Dermis microvascular lymphatic vessel endothelial cell (primary cell): ENCODE results near the gene HDAC4. TPM values are rescaled to one million over a fixed set of nuclear protein-coding genes. Genes with fewer than 3 reads are reported as not detected.

Experiments
- DNase-seq, 2 donors: peaks; one replicate each; pipeline versions ENCODE4 v3.0.0 to v3.0.0-alpha.2; 2010; ENCODE audit warnings: low read depth in 2 of 2
- total RNA-seq: library from RNA; depleted of rRNA; stranded (reverse); fragments of >200 nt; gene quantifications from 2 replicates; pipeline ENCODE4 v1.2.1, GENCODE V29; 2014

Gene HDAC4
- total RNA-seq, 1 donor from 2014 or later: 10.4 TPM

- DNase-seq: no peak
Measured at GRCh38 chr2:239112127-239112774, 288.6 kb downstream of the HDAC4 start.

GRCh38 chr2:239111401-239112100, 289.3 kb downstream of the HDAC4 start:
- no peak for DNase-seq

DNA sequence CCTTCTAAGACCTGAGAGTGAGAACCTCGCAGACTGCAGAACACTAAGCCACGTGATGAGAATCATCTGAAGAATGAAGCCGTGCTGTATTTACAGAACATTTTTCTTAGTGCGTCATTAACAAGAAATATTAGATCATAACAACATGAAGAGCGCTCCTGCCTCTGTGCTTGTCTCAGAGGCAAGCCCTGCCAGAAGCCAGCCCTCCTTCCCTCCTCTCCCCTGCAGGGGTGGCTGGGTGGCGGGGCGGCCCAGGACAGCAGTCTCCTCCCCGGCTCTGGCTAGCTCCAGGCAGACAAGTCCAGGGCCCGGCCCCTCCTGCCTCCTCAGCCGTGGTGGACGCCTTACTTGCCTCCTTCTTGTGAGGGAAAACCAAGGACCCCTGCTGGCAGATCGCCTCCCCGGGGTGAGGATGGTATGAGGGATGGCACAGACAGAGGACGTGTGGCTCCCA, 290.2 kb downstream of the HDAC4 start:
- no peak for DNase-seq

- DNase-seq: no peak
Measured at GRCh38 chr2:239109928-239110545, 290.8 kb downstream of the HDAC4 start.

- no peak for DNase-seq
Measured at GRCh38 chr2:239109041-239109927, 291.5 kb downstream of the HDAC4 start.

- no peak for DNase-seq
Measured at GRCh38 chr2:239108459-239108858, 292.4 kb downstream of the HDAC4 start.

DNA sequence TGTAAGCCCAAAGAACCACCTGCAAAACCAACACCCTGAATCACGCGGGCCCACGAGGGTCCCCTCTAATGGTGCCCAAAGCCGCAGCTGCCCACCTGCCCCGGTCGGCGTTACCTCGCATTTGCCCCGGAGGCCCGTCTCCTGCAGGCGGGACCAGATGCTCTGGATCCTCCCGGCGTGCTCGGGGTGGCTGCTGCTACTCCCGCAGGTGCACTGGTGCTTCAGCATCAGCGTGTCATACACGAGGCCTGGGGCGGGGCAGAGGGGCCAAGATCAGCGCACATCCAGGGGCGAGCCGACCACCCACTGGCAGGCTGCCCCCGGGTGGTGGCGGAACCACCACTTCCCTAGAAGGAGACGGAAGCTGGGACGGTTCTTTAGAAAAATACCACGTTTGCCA, 292.9 kb downstream of the HDAC4 start:
- no peak for DNase-seq

GRCh38 chr2:239106966-239107365, 293.9 kb downstream of the HDAC4 start:
- DNase-seq: no peak

GRCh38 chr2:239106314-239106908, 294.4 kb downstream of the HDAC4 start:
- DNase-seq: peak; percentile 38 to 76

GRCh38 chr2:239105234-239105633, 295.6 kb downstream of the HDAC4 start:
- no peak for DNase-seq

- no peak for DNase-seq
Measured at GRCh38 chr2:239104800-239105199, 296.0 kb downstream of the HDAC4 start.

GRCh38 chr2:239103125-239104098, 297.4 kb downstream of the HDAC4 start:
- no peak for DNase-seq

DNA sequence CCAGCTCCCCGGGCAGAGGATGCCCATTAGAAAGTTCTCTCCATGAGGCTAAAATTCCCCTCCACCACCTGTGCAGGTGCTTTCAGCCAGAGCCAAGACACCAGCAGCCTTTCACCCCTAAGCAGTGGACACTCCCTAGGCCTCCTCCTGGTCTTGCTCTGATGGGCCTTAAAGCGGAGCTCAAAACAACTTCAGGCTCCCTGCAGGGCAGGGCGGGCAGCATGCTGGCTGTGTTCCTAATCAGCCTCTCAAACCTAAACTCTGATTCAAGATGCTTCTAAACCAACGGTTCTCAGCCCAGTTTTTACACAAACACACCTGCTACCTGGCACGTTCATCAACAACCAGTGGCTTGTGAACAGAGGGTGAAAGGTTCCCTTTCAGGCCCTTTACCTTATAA, 298.6 kb downstream of the HDAC4 start:
- DNase-seq: no peak

DNA sequence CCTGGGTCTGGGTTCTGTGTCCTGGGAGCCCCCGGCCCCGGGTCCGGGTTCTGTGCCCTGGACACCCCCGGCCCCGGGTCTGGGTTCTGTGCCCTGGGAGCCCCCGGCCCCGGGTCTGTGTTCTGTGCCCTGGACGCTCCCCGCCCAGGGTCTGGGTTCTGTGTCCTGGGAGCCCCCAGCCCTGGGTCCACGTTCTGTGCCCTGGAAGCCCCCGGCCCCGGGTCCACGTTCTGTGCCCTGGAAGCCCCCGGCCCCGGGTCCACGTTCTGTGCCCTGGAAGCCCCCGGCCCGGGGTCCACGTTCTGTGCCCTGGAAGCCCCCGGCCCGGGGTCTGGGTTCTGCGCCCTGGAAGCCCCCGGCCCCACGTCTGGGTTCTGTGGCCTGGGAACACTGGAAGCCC, 299.0 kb downstream of the HDAC4 start:
- DNase-seq: no peak

DNA sequence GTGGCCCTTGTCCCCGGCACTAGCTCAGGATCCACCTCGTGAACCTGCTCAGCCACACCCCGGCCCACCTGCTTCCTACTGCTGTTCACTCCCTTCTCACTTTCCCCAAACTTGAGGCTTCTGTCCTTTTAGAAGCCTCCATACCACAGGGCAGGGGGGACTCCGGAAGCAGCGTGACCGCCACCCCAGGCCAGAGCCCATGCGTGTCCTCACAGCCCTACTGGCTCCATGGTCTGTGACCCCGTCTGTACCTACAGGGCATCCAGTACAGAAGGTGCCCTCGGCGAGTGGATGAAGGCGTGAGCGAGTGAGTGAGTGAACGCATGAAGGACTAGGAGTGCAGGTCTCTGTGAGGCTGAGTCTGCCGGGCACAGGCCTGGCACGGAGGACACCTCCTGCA, 299.7 kb downstream of the HDAC4 start:
- DNase-seq: no peak

DNA sequence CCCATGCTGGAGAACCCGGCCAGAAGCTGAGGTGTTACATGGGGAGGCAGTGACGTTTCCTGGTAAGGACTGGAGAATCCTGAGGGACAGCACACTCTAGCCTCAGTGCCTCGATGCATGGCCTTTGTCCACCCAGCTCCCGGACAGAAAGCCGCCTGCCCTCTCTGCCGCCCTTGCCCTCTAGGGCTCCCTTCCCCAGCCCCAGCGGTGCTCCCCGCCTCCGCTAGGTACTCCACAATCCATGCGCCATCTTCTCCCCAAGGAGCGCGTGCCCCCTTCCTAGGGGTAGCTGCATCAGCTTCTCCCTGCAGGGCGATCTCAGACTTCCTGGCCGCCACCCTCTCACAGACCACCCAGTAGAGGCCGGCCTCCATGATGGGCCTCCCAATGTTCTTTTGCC, 301.3 kb downstream of the HDAC4 start:
- no peak for DNase-seq

DNA sequence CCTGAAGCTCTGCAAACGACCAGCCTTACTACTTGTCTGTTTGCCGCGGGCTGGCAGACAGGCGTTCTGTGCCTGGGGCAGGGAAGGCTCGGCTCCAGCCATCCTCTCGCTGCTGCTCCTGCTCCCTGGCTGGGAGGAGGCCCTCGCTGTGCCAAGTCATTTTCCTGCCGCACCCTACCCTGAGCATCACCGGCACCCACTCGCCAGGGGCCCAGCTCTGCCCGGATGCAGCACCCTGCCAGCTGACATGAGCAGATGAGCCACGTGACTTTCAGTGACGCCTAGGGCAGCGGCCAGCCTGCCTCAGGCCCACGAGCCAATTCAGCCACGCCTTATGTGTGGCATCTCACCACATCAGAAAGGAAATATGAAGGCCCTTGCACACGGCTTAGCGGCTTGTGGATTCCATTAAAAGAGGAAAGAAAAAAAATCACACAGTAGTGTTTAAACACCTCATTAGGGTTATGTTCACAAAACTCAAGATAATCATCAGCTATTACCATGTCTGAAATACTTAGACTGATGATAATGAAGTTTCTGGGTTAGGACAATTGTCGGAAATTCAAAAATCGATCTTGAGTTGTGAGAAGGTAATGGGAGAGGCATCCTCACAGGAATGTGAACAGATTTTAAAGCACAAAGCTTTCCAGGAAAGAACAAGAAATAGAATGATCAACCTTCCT, 302.4 kb downstream of the HDAC4 start:
- DNase-seq: no peak

GRCh38 chr2:239097428-239097696, 303.5 kb downstream of the HDAC4 start:
- no peak for DNase-seq

- DNase-seq: no peak
Measured at GRCh38 chr2:239096676-239097427, 304.0 kb downstream of the HDAC4 start.
